Measurements from ENCODE around the gene LDLRAD4.

The LDLRAD4 gene

GRCh38 chr18:13416208-13416607, 197.6 kb downstream of the LDLRAD4 start:
- DNase-seq, result no peak

GRCh38 chr18:13416848-13417247, 198.3 kb downstream of the LDLRAD4 start:
- DNase-seq, result no peak

GRCh38 chr18:13418013-13418710, 199.6 kb downstream of the LDLRAD4 start:
- no peak for DNase-seq

- DNase-seq, result no peak
These were observed 202.6 kb downstream of the LDLRAD4 start for GRCh38 chr18:13420969-13421686.

- DNase-seq, result no peak
These were observed 204.1 kb downstream of the LDLRAD4 start for GRCh38 chr18:13422541-13423147.

GRCh38 chr18:13423352-13423751, 204.8 kb downstream of the LDLRAD4 start:
- no peak for DNase-seq

- no peak for DNase-seq
These were observed 205.8 kb downstream of the LDLRAD4 start for GRCh38 chr18:13424363-13424762.

GRCh38 chr18:13425357-13426091, 207.0 kb downstream of the LDLRAD4 start:
- peak in 1 of 2 experiments; percentile 34 for DNase-seq

GRCh38 chr18:13427354-13427753, 208.8 kb downstream of the LDLRAD4 start:
- no peak for DNase-seq

- DNase-seq, result no peak
These were observed 209.8 kb downstream of the LDLRAD4 start for GRCh38 chr18:13428319-13428718.

- no peak for DNase-seq
These were observed 210.5 kb downstream of the LDLRAD4 start for GRCh38 chr18:13429016-13429415.

- no peak for DNase-seq
These were observed 211.4 kb downstream of the LDLRAD4 start for GRCh38 chr18:13429884-13430510.

- no peak for DNase-seq
These were observed 212.1 kb downstream of the LDLRAD4 start for GRCh38 chr18:13430663-13431062.

GRCh38 chr18:13431886-13432285, 213.3 kb downstream of the LDLRAD4 start:
- no peak for DNase-seq

GRCh38 chr18:13433125-13433524, 214.6 kb downstream of the LDLRAD4 start:
- no peak for DNase-seq

GRCh38 chr18:13433685-13434084, 215.1 kb downstream of the LDLRAD4 start:
- no peak for DNase-seq

GRCh38 chr18:13434854-13435253, 216.3 kb downstream of the LDLRAD4 start:
- no peak for DNase-seq

- DNase-seq, result no peak
These were observed 217.2 kb downstream of the LDLRAD4 start for GRCh38 chr18:13435586-13436333.

- peak; percentile 29 to 36 for DNase-seq
These were observed 218.0 kb downstream of the LDLRAD4 start for GRCh38 chr18:13436576-13436975.

- peak; percentile 38 to 44 for DNase-seq
These were observed 218.5 kb downstream of the LDLRAD4 start for GRCh38 chr18:13437034-13437433.

- peak; percentile 62 to 73 for DNase-seq
These were observed 219.4 kb downstream of the LDLRAD4 start for GRCh38 chr18:13437796-13438506.

Data from activated CD4-positive, alpha-beta T cell treated with anti-CD3 and anti-CD28 coated beads, Interleukin-2, amount 50 U/mL, for 48 hours (primary cell).